ENCODE measurements around the gene H6PD.

Gene H6PD

GRCh38 chr1:9211291-9211811 lies 23.2 kb upstream of the H6PD start:
- DNase-seq, result no peak

GRCh38 chr1:9212735-9213134 lies 21.8 kb upstream of the H6PD start:
- no peak for DNase-seq

GRCh38 chr1:9213956-9214355 lies 20.6 kb upstream of the H6PD start:
- DNase-seq, result no peak

- no peak for DNase-seq
Observed at GRCh38 chr1:9218917-9219316, 15.7 kb upstream of the H6PD start.

- no peak for DNase-seq
Observed at GRCh38 chr1:9222846-9223625, 11.5 kb upstream of the H6PD start.

GRCh38 chr1:9224664-9225410 lies 9.7 kb upstream of the H6PD start:
- no peak for DNase-seq

GRCh38 chr1:9225411-9225785 lies 9.2 kb upstream of the H6PD start:
- no peak for DNase-seq

- DNase-seq, result no peak
Observed at GRCh38 chr1:9228609-9229008, 6.0 kb upstream of the H6PD start.

GRCh38 chr1:9229549-9229948 lies 5.0 kb upstream of the H6PD start:
- no peak for DNase-seq

GRCh38 chr1:9230869-9231533 lies 3.6 kb upstream of the H6PD start:
- no peak for DNase-seq

GRCh38 chr1:9231648-9232332 lies 2.8 kb upstream of the H6PD start:
- no peak for DNase-seq

GRCh38 chr1:9233241-9233941 lies 1.2 kb upstream of the H6PD start:
- DNase-seq, result no peak

GRCh38 chr1:9233942-9234222 lies 692 bp upstream of the H6PD start:
- no peak for DNase-seq

- no peak for DNase-seq
Observed at GRCh38 chr1:9235096-9235459, 504 bp downstream of the H6PD start.

- DNase-seq, result no peak
Observed at GRCh38 chr1:9235560-9235959, 986 bp downstream of the H6PD start.

GRCh38 chr1:9238134-9238533 lies 3.6 kb downstream of the H6PD start:
- DNase-seq, result no peak

- DNase-seq, result no peak
Observed at GRCh38 chr1:9238550-9238949, 4.0 kb downstream of the H6PD start.

- DNase-seq, result no peak
Observed at GRCh38 chr1:9239622-9240401, 5.2 kb downstream of the H6PD start.

- DNase-seq, result no peak
Observed at GRCh38 chr1:9240914-9241820, 6.6 kb downstream of the H6PD start.

GRCh38 chr1:9241891-9242290 lies 7.3 kb downstream of the H6PD start:
- no peak for DNase-seq
